Keratinocyte (primary cell): Measurements from ENCODE around the gene MRGPRX3. TPM values are rescaled to one million over a fixed set of nuclear protein-coding genes. Genes with fewer than 3 reads are reported as not detected.
"Not testable (repeated sequence)": the region's sequence is repeated elsewhere in the genome, so short reads cannot be mapped to it uniquely, and the experiment has no call there.

Experiments
- DNase-seq: peaks from one replicate; pipeline ENCODE4 v3.0.0-alpha.2; 2011; ENCODE audit warnings: low read depth, missing footprints, low spot score
- FAIRE-seq: peaks from 2 replicates; lab custom pipeline; 2011; peaks lifted over from hg19 to GRCh38; lab: Jason Lieb, UNC
- H2AFZ ChIP-seq: 2 replicates; pipeline ENCODE4 v1.6.0; 2012; ENCODE audit warnings: low read length, control low read depth, inconsistent platforms; ENCODE audit not compliant: control insufficient read depth
- H3K27ac ChIP-seq: 2 replicates; pipeline ENCODE4 v1.5.1; 2011; ENCODE audit warnings: low read length; ENCODE audit not compliant: control insufficient read depth, insufficient read depth
- H3K27me3 ChIP-seq: 3 replicates; pipeline ENCODE4 v1.6.0; 2011; ENCODE audit warnings: low read length; ENCODE audit not compliant: control insufficient read depth, insufficient read depth; ENCODE audit errors: extremely low read depth
- H3K36me3 ChIP-seq, 2 experiments: 2 replicates in 1 of 2; 3 replicates in 1 of 2; pipeline ENCODE4 v1.5.1; 2011; ENCODE audit warnings: low read length in 2 of 2, mild to moderate bottlenecking in 1 of 2; ENCODE audit not compliant: control insufficient read depth in 2 of 2, insufficient read depth in 2 of 2; ENCODE audit errors: extremely low read depth in 1 of 2
- H3K4me1 ChIP-seq: 3 replicates; pipeline ENCODE4 v1.5.1; 2011; ENCODE audit warnings: low read length; ENCODE audit not compliant: control insufficient read depth, insufficient read depth; ENCODE audit errors: extremely low read depth
- H3K4me2 ChIP-seq: 3 replicates; pipeline ENCODE4 v1.6.0; 2011; ENCODE audit warnings: low read depth, low read length; ENCODE audit not compliant: control insufficient read depth, insufficient read depth; ENCODE audit errors: extremely low read depth
- H3K4me3 ChIP-seq, 3 experiments: fragments of 200-600 bp in 1 of 3; sonication (generic) in 1 of 3; 2 replicates in 2 of 3; 3 replicates in 1 of 3; pipeline ENCODE4 v1.5.1; 2011 to 2016; ENCODE audit warnings: low read length in 3 of 3, mild to moderate bottlenecking in 3 of 3, control low read depth in 2 of 3, inconsistent platforms in 1 of 3, low read depth in 1 of 3, mixed read lengths in 1 of 3, mixed run types in 1 of 3, moderate library complexity in 1 of 3; ENCODE audit not compliant: control insufficient read depth in 2 of 3, insufficient read depth in 2 of 3; ENCODE audit errors: extremely low read depth in 1 of 3
- H3K79me2 ChIP-seq: 2 replicates; pipeline ENCODE4 v1.6.0; 2012; ENCODE audit warnings: low read length; ENCODE audit not compliant: control insufficient read depth, insufficient read depth
- H3K9ac ChIP-seq: 3 replicates; pipeline ENCODE4 v1.6.0; 2011; ENCODE audit warnings: low read length; ENCODE audit not compliant: control insufficient read depth, insufficient read depth; ENCODE audit errors: extremely low read depth
- H3K9me1 ChIP-seq: 3 replicates; pipeline ENCODE4 v1.6.0; 2011; ENCODE audit warnings: low read length; ENCODE audit not compliant: control insufficient read depth, insufficient read depth; ENCODE audit errors: extremely low read depth
- H3K9me3 ChIP-seq: 2 replicates; pipeline ENCODE4 v1.5.1; 2012; ENCODE audit warnings: low read depth, low read length; ENCODE audit not compliant: control insufficient read depth
- H4K20me1 ChIP-seq: 3 replicates; pipeline ENCODE4 v1.6.0; 2011; ENCODE audit warnings: low read length; ENCODE audit not compliant: control insufficient read depth, insufficient read depth; ENCODE audit errors: extremely low read depth
- CTCF ChIP-seq, 3 experiments: IDR thresholded peaks in 1 of 3; conservative IDR thresholded peaks in 1 of 3; optimal IDR thresholded peaks in 1 of 3; 2 replicates in 2 of 3; 3 replicates in 1 of 3; pipeline versions ENCODE3 to v1.5.1; 2011; ENCODE audit warnings: low read length in 3 of 3, mild to moderate bottlenecking in 3 of 3, moderate library complexity in 2 of 3, control low read depth in 1 of 3, inconsistent platforms in 1 of 3; ENCODE audit not compliant: insufficient read depth in 2 of 3; ENCODE audit errors: extremely low read depth in 1 of 3
- EZH2 ChIP-seq: IDR thresholded peaks from one replicate; pipeline ENCODE4 v1.6.1; 2012; ENCODE audit warnings: inconsistent platforms, mild to moderate bottlenecking, low read length, moderate library complexity
- dilution Hi-C: fragments of 300-500 bp; cut with MboI; formaldehyde crosslinking; loops from one replicate; pipeline ENCODE4 v1.7.0; 2020; ENCODE audit warnings: low sequenced_read_pairs; ENCODE audit not compliant: extremely low pct_ligation_motif_present
- polyA plus RNA-seq, 5 experiments: library from polyadenylated mRNA; depleted of rRNA in 3 of 5; stranded (reverse) in 3 of 5; stranded (forward) in 1 of 5; unstranded in 1 of 5; fragments of >200 nt; gene quantifications; 1 replicate in 1 of 5; 2 replicates in 3 of 5; 3 replicates in 1 of 5; pipeline versions ENCODE4 v1.2.1 to v1.2.3, GENCODE V29; 2011 to 2012; ENCODE audit warnings: missing spikeins in 2 of 5, low read depth in 1 of 5, low replicate concordance in 1 of 5

MRGPRX3 gene
- polyA plus RNA-seq, 1 donor (not counting 4 experiments of a cell fraction or from before 2014, with no cell fraction given) = 2.9 TPM

GRCh38 chr11:18131115-18131514, 1.3 kb upstream of the MRGPRX3 start:
- H3K9ac ChIP-seq, H3K79me2 ChIP-seq, H4K20me1 ChIP-seq, dilution Hi-C loops, DNase-seq, H3K4me2 ChIP-seq, H3K36me3 ChIP-seq, H3K4me1 ChIP-seq, H3K4me3 ChIP-seq, H3K27me3 ChIP-seq, H2AFZ ChIP-seq, FAIRE-seq, H3K9me3 ChIP-seq, H3K27ac ChIP-seq, H3K9me1 ChIP-seq: not testable (repeated sequence)

- DNase-seq = no peak
- no peak for TF ChIP-seq EZH2
These were observed 2.9 kb downstream of the MRGPRX3 start for GRCh38 chr11:18135308-18135707.

GRCh38 chr11:18137186-18137800, 4.9 kb downstream of the MRGPRX3 start:
- no peaks in the 10 kb centered on the region for H3K9me1 ChIP-seq
- H3K36me3 ChIP-seq = no peaks in the 10 kb centered on the region
- no peak overlapping the region for H3K4me2 ChIP-seq
- H3K4me3 ChIP-seq = no peak overlapping the region
- H3K4me1 ChIP-seq = peaks cover 5% of the 10 kb centered on the region
- no peaks in the 10 kb centered on the region for H3K27me3 ChIP-seq
- no peak for TF ChIP-seq EZH2
- TF ChIP-seq CTCF (optimal IDR thresholded peaks at IDR 0.05 in 1 of 3, IDR thresholded peaks at IDR 0.05 in 1 of 3, conservative IDR thresholded peaks at IDR 0.05 in 1 of 3; ENCODE audit: extremely low read depth in 1 of 3, insufficient read depth in 2 of 3, low read length in 3 of 3) = no peak
- no peaks in the 10 kb centered on the region for H3K9me3 ChIP-seq
- no peaks in the 10 kb centered on the region for H3K79me2 ChIP-seq
- no peak for DNase-seq
- no peak for FAIRE-seq
- H3K9ac ChIP-seq = no peak overlapping the region
- dilution Hi-C loops = no loop called here
- H4K20me1 ChIP-seq = no peaks in the 10 kb centered on the region
- no peak overlapping the region for H3K27ac ChIP-seq
- no peak overlapping the region for H2AFZ ChIP-seq

More at GRCh38 chr11:18135308-18135707, 2.9 kb downstream of the MRGPRX3 start:
- peaks cover 8% of the 10 kb centered on the region for H3K4me1 ChIP-seq
- no peaks in the 10 kb centered on the region for H3K9me1 ChIP-seq
- dilution Hi-C loops = no loop called here
- no peaks in the 10 kb centered on the region for H3K79me2 ChIP-seq
- H4K20me1 ChIP-seq = no peaks in the 10 kb centered on the region
- H3K27me3 ChIP-seq = no peaks in the 10 kb centered on the region
- no peak overlapping the region for H3K4me2 ChIP-seq
- H3K36me3 ChIP-seq = no peaks in the 10 kb centered on the region
- H3K27ac ChIP-seq = no peak overlapping the region
- H3K9ac ChIP-seq = no peak overlapping the region
- no peak overlapping the region for H2AFZ ChIP-seq
- H3K4me3 ChIP-seq = no peak overlapping the region
- H3K9me3 ChIP-seq = no peaks in the 10 kb centered on the region
- FAIRE-seq = peak; percentile 68
